ENCODE measurements around the gene KLHL8. TPM values are rescaled to one million over a fixed set of nuclear protein-coding genes. Genes with fewer than 3 reads are reported as not detected.

Gene KLHL8
- 3.0 and 5.3 TPM in 2 replicates for total RNA-seq

DNA sequence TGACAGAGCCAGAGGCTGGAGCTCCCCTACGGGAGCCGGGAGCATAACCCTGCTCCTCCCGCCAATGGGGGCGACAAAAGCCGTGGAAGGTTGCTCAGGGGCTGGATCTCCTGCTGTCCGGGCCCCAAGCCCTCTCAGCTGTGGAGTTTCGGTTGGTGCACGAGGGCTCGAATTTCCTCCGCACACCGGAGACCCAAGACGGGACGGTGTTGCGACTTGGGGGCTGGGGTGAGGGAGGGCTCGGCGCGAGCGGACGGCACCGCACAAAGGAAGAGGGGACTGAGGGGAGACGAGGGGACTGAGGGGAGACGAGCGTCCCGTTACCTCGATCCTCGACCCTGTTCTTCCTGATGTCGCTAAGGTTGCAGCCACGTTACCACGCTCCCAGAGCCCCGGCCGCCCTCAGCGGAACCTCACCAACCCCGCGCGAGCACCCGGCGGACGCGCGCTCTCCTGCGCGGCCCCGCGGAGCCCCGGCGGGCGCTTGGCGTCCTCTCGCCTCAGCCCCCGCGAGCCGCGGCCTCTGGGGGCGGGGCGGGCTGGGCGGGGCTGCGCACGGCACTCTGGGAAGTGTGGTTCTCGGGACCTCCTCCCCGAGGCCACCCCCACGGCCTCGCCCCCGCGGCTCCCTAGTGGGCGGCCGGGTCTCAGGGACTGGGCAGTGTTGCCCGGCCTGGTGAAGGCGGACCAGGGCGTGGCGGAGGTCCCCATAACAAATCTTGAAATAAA lies at the start of gene KLHL8:
KLHL8 (minus strand) TSS at position 525 of the 729 bp plus-strand sequence. CDS start 25,079 bp downstream, outside the sequence.

Other genes starting within 250 kb of the KLHL8 start
- gene HSD17B13, start 102.3 kb upstream of the KLHL8 start, total RNA-seq, result 0.60 TPM in 1 of 2 replicates, not detected in the other
- gene HSD17B11, start 170.6 kb upstream of the KLHL8 start, total RNA-seq, result 31.8 and 43.9 TPM in 2 replicates
- 21.5 and 30.7 TPM in 2 replicates for gene NUDT9, start 202.0 kb upstream of the KLHL8 start, total RNA-seq

Measured in pericardium fibroblast (primary cell).